Measurements from ENCODE around the gene SLC35F4.

Gene SLC35F4

GRCh38 chr14:57851354-57851753 is 14.5 kb downstream of the SLC35F4 start:
- H3K27me3 ChIP-seq (ENCODE audit: control insufficient read depth in 2 of 2, insufficient read depth in 2 of 2, low read length in 2 of 2): no peaks in the 10 kb centered on the region
- no peaks in the 10 kb centered on the region for H3K9me3 ChIP-seq (ENCODE audit: control insufficient read depth in 2 of 2, low read length in 2 of 2)
- H3K9ac ChIP-seq (ENCODE audit: low read depth in 1 of 2, low read length in 2 of 2): no peak overlapping the region
- H3K36me3 ChIP-seq (ENCODE audit: control insufficient read depth in 2 of 2, insufficient read depth in 2 of 2, low read length in 2 of 2): no peaks in the 10 kb centered on the region
- no peak overlapping the region for H3K27ac ChIP-seq (ENCODE audit: low read depth in 2 of 2, low read length in 2 of 2)
- no peaks in the 10 kb centered on the region for H3K4me1 ChIP-seq (ENCODE audit: control insufficient read depth in 2 of 2, insufficient read depth in 2 of 2, low read length in 2 of 2)
- no peak overlapping the region for H3K4me3 ChIP-seq (ENCODE audit: low read length in 2 of 2)

GRCh38 chr14:57848786-57849185 is 17.1 kb downstream of the SLC35F4 start:
- H3K27ac ChIP-seq (ENCODE audit: low read depth in 2 of 2, low read length in 2 of 2): no peak overlapping the region
- H3K9me3 ChIP-seq (ENCODE audit: control insufficient read depth in 2 of 2, low read length in 2 of 2): no peaks in the 10 kb centered on the region
- no peaks in the 10 kb centered on the region for H3K27me3 ChIP-seq (ENCODE audit: control insufficient read depth in 2 of 2, insufficient read depth in 2 of 2, low read length in 2 of 2)
- no peaks in the 10 kb centered on the region for H3K4me1 ChIP-seq (ENCODE audit: control insufficient read depth in 2 of 2, insufficient read depth in 2 of 2, low read length in 2 of 2)
- H3K36me3 ChIP-seq (ENCODE audit: control insufficient read depth in 2 of 2, insufficient read depth in 2 of 2, low read length in 2 of 2): no peaks in the 10 kb centered on the region
- H3K4me3 ChIP-seq (ENCODE audit: low read length in 2 of 2): no peak overlapping the region
- no peak overlapping the region for H3K9ac ChIP-seq (ENCODE audit: low read depth in 1 of 2, low read length in 2 of 2)

GRCh38 chr14:57848353-57848752 is 17.5 kb downstream of the SLC35F4 start:
- Histone ChIP-seq H3K9ac (ENCODE audit: low read depth in 1 of 2, low read length in 2 of 2) (no peak overlapping the region), H3K36me3 (ENCODE audit: control insufficient read depth in 2 of 2, insufficient read depth in 2 of 2, low read length in 2 of 2) (no peaks in the 10 kb centered on the region), H3K27ac (ENCODE audit: low read depth in 2 of 2, low read length in 2 of 2) (no peak overlapping the region), H3K4me3 (ENCODE audit: low read length in 2 of 2) (no peak overlapping the region), H3K4me1 (ENCODE audit: control insufficient read depth in 2 of 2, insufficient read depth in 2 of 2, low read length in 2 of 2) (no peaks in the 10 kb centered on the region), H3K9me3 (ENCODE audit: control insufficient read depth in 2 of 2, low read length in 2 of 2) (no peaks in the 10 kb centered on the region), H3K27me3 (ENCODE audit: control insufficient read depth in 2 of 2, insufficient read depth in 2 of 2, low read length in 2 of 2) (no peaks in the 10 kb centered on the region)

GRCh38 chr14:57847706-57848105 is 18.2 kb downstream of the SLC35F4 start:
- no peaks in the 10 kb centered on the region for H3K36me3 ChIP-seq (ENCODE audit: control insufficient read depth in 2 of 2, insufficient read depth in 2 of 2, low read length in 2 of 2)
- no peak overlapping the region for H3K9ac ChIP-seq (ENCODE audit: low read depth in 1 of 2, low read length in 2 of 2)
- no peaks in the 10 kb centered on the region for H3K9me3 ChIP-seq (ENCODE audit: control insufficient read depth in 2 of 2, low read length in 2 of 2)
- H3K27me3 ChIP-seq (ENCODE audit: control insufficient read depth in 2 of 2, insufficient read depth in 2 of 2, low read length in 2 of 2): no peaks in the 10 kb centered on the region
- H3K4me1 ChIP-seq (ENCODE audit: control insufficient read depth in 2 of 2, insufficient read depth in 2 of 2, low read length in 2 of 2): no peaks in the 10 kb centered on the region
- no peak overlapping the region for H3K4me3 ChIP-seq (ENCODE audit: low read length in 2 of 2)
- H3K27ac ChIP-seq (ENCODE audit: low read depth in 2 of 2, low read length in 2 of 2): no peak overlapping the region

- Histone ChIP-seq H3K9me3 (ENCODE audit: control insufficient read depth in 2 of 2, low read length in 2 of 2) (no peaks in the 10 kb centered on the region), H3K9ac (ENCODE audit: low read depth in 1 of 2, low read length in 2 of 2) (no peak overlapping the region), H3K4me1 (ENCODE audit: control insufficient read depth in 2 of 2, insufficient read depth in 2 of 2, low read length in 2 of 2) (no peaks in the 10 kb centered on the region), H3K4me3 (ENCODE audit: low read length in 2 of 2) (no peak overlapping the region), H3K36me3 (ENCODE audit: control insufficient read depth in 2 of 2, insufficient read depth in 2 of 2, low read length in 2 of 2) (no peaks in the 10 kb centered on the region), H3K27me3 (ENCODE audit: control insufficient read depth in 2 of 2, insufficient read depth in 2 of 2, low read length in 2 of 2) (no peaks in the 10 kb centered on the region), H3K27ac (ENCODE audit: low read depth in 2 of 2, low read length in 2 of 2) (no peak overlapping the region)
Observed at GRCh38 chr14:57847096-57847495, 18.8 kb downstream of the SLC35F4 start.

- H3K4me3 ChIP-seq (ENCODE audit: low read length in 2 of 2): no peak overlapping the region
- no peak overlapping the region for H3K27ac ChIP-seq (ENCODE audit: low read depth in 2 of 2, low read length in 2 of 2)
Observed at GRCh38 chr14:57846596-57846995, 19.3 kb downstream of the SLC35F4 start.

GRCh38 chr14:57845802-57846531 is 19.9 kb downstream of the SLC35F4 start:
- H3K9ac ChIP-seq (ENCODE audit: low read depth in 1 of 2, low read length in 2 of 2): no peak overlapping the region
- H3K27ac ChIP-seq (ENCODE audit: low read depth in 2 of 2, low read length in 2 of 2): no peak overlapping the region
- H3K9me3 ChIP-seq (ENCODE audit: control insufficient read depth in 2 of 2, low read length in 2 of 2): no peaks in the 10 kb centered on the region
- H3K4me3 ChIP-seq (ENCODE audit: low read length in 2 of 2): no peak overlapping the region
- no peaks in the 10 kb centered on the region for H3K4me1 ChIP-seq (ENCODE audit: control insufficient read depth in 2 of 2, insufficient read depth in 2 of 2, low read length in 2 of 2)
- H3K36me3 ChIP-seq (ENCODE audit: control insufficient read depth in 2 of 2, insufficient read depth in 2 of 2, low read length in 2 of 2): no peaks in the 10 kb centered on the region
- H3K27me3 ChIP-seq (ENCODE audit: control insufficient read depth in 2 of 2, insufficient read depth in 2 of 2, low read length in 2 of 2): no peaks in the 10 kb centered on the region

More at GRCh38 chr14:57846596-57846995, 19.3 kb downstream of the SLC35F4 start:
- Histone ChIP-seq H3K4me1 (ENCODE audit: control insufficient read depth in 2 of 2, insufficient read depth in 2 of 2, low read length in 2 of 2) (no peaks in the 10 kb centered on the region), H3K9me3 (ENCODE audit: control insufficient read depth in 2 of 2, low read length in 2 of 2) (no peaks in the 10 kb centered on the region), H3K27me3 (ENCODE audit: control insufficient read depth in 2 of 2, insufficient read depth in 2 of 2, low read length in 2 of 2) (no peaks in the 10 kb centered on the region), H3K36me3 (ENCODE audit: control insufficient read depth in 2 of 2, insufficient read depth in 2 of 2, low read length in 2 of 2) (no peaks in the 10 kb centered on the region), H3K9ac (ENCODE audit: low read depth in 1 of 2, low read length in 2 of 2) (no peak overlapping the region)

- Histone ChIP-seq H3K36me3 (ENCODE audit: control insufficient read depth in 2 of 2, insufficient read depth in 2 of 2, low read length in 2 of 2) (no peaks in the 10 kb centered on the region), H3K9me3 (ENCODE audit: control insufficient read depth in 2 of 2, low read length in 2 of 2) (no peaks in the 10 kb centered on the region), H3K4me1 (ENCODE audit: control insufficient read depth in 2 of 2, insufficient read depth in 2 of 2, low read length in 2 of 2) (no peaks in the 10 kb centered on the region), H3K27me3 (ENCODE audit: control insufficient read depth in 2 of 2, insufficient read depth in 2 of 2, low read length in 2 of 2) (no peaks in the 10 kb centered on the region), H3K27ac (ENCODE audit: low read depth in 2 of 2, low read length in 2 of 2) (no peak overlapping the region), H3K9ac (ENCODE audit: low read depth in 1 of 2, low read length in 2 of 2) (no peak overlapping the region), H3K4me3 (ENCODE audit: low read length in 2 of 2) (no peak overlapping the region)
Observed at GRCh38 chr14:57845316-57845715, 20.6 kb downstream of the SLC35F4 start.

GRCh38 chr14:57837267-57837666 is 28.6 kb downstream of the SLC35F4 start:
- no peaks in the 10 kb centered on the region for H3K36me3 ChIP-seq (ENCODE audit: control insufficient read depth in 2 of 2, insufficient read depth in 2 of 2, low read length in 2 of 2)
- H3K9me3 ChIP-seq (ENCODE audit: control insufficient read depth in 2 of 2, low read length in 2 of 2): no peaks in the 10 kb centered on the region

GRCh38 chr14:57835766-57836165 is 30.1 kb downstream of the SLC35F4 start:
- Histone ChIP-seq H3K4me1 (ENCODE audit: control insufficient read depth in 2 of 2, insufficient read depth in 2 of 2, low read length in 2 of 2) (no peaks in the 10 kb centered on the region), H3K27me3 (ENCODE audit: control insufficient read depth in 2 of 2, insufficient read depth in 2 of 2, low read length in 2 of 2) (no peaks in the 10 kb centered on the region), H3K9ac (ENCODE audit: low read depth in 1 of 2, low read length in 2 of 2) (no peak overlapping the region), H3K27ac (ENCODE audit: low read depth in 2 of 2, low read length in 2 of 2) (no peak overlapping the region), H3K36me3 (ENCODE audit: control insufficient read depth in 2 of 2, insufficient read depth in 2 of 2, low read length in 2 of 2) (no peaks in the 10 kb centered on the region), H3K4me3 (ENCODE audit: low read length in 2 of 2) (no peak overlapping the region), H3K9me3 (ENCODE audit: control insufficient read depth in 2 of 2, low read length in 2 of 2) (no peaks in the 10 kb centered on the region)

More at GRCh38 chr14:57837267-57837666, 28.6 kb downstream of the SLC35F4 start:
- Histone ChIP-seq H3K9ac (ENCODE audit: low read depth in 1 of 2, low read length in 2 of 2) (no peak overlapping the region), H3K27me3 (ENCODE audit: control insufficient read depth in 2 of 2, insufficient read depth in 2 of 2, low read length in 2 of 2) (no peaks in the 10 kb centered on the region), H3K4me3 (ENCODE audit: low read length in 2 of 2) (no peak overlapping the region), H3K27ac (ENCODE audit: low read depth in 2 of 2, low read length in 2 of 2) (no peak overlapping the region), H3K4me1 (ENCODE audit: control insufficient read depth in 2 of 2, insufficient read depth in 2 of 2, low read length in 2 of 2) (no peaks in the 10 kb centered on the region)
